HepG2 (cell line): ENCODE data around the gene NSMCE1. TPM values are rescaled to one million over a fixed set of nuclear protein-coding genes. Genes with fewer than 3 reads are reported as not detected.

Source experiments
- ATRX ChIP-seq: sonication (generic); formaldehyde crosslinking; IDR thresholded peaks from 2 replicates; pipeline ENCODE4 v1.4.0; 2020; ENCODE audit warnings: missing genetic modification reagents, borderline replicate concordance
- CBX5 ChIP-seq: sonication (generic); formaldehyde crosslinking; IDR thresholded peaks from 2 replicates; pipeline ENCODE4 v1.4.0; 2020; ENCODE audit warnings: missing genetic modification reagents, borderline replicate concordance
- ELF4 ChIP-seq: sonication (generic); formaldehyde crosslinking; IDR thresholded peaks from 2 replicates; pipeline ENCODE4 v1.5.0; 2020; ENCODE audit warnings: missing genetic modification reagents, mild to moderate bottlenecking, moderate library complexity, borderline replicate concordance
- FOXC1 ChIP-seq: sonication (generic); formaldehyde crosslinking; IDR thresholded peaks from 2 replicates; pipeline ENCODE4 v1.8.0; 2022; ENCODE audit warnings: mild to moderate bottlenecking, missing genetic modification reagents, borderline replicate concordance
- FOXP1 ChIP-seq, 2 experiments: fragments of 450-650 bp in 1 of 2; IDR thresholded peaks; 2 replicates each; pipeline ENCODE4 v1.6.1; 2017 to 2018; ENCODE audit warnings: antibody characterized with exemption in 1 of 2
- MAFF ChIP-seq: IDR thresholded peaks from 2 replicates; pipeline ENCODE4 v1.6.1; 2011; ENCODE audit warnings: low read depth, low read length, improper control_type of control experiment
- MAFG ChIP-seq: sonication (generic); formaldehyde crosslinking; IDR thresholded peaks from 2 replicates; pipeline ENCODE4 v1.5.1; 2020; ENCODE audit warnings: mild to moderate bottlenecking, missing genetic modification reagents
- PRMT3 ChIP-seq: sonication (generic); formaldehyde crosslinking; IDR thresholded peaks from 2 replicates; pipeline ENCODE4 v1.8.1; 2022; ENCODE audit warnings: low read depth, mild to moderate bottlenecking, moderate library complexity, missing genetic modification reagents, borderline replicate concordance
- RAD51 ChIP-seq: fragments of 450-650 bp; IDR thresholded peaks from 2 replicates; pipeline ENCODE4 v1.6.1; 2016; ENCODE audit warnings: borderline replicate concordance
- RFX1 ChIP-seq: fragments of 450-650 bp; IDR thresholded peaks from 2 replicates; pipeline ENCODE4 v1.6.1; 2017
- TBX2 ChIP-seq: sonication (generic); formaldehyde crosslinking; IDR thresholded peaks from 2 replicates; pipeline ENCODE4 v1.5.0; 2020; ENCODE audit warnings: missing genetic modification reagents, mild to moderate bottlenecking, borderline replicate concordance
- ZNF367 ChIP-seq: sonication (generic); formaldehyde crosslinking; IDR thresholded peaks from 2 replicates; pipeline ENCODE4 v1.4.0; 2020; ENCODE audit warnings: missing genetic modification reagents, borderline replicate concordance
- ZNF431 ChIP-seq: sonication (generic); formaldehyde crosslinking; IDR thresholded peaks from 2 replicates; pipeline ENCODE4 v1.9.0; 2022; ENCODE audit warnings: missing genetic modification reagents, low read depth, mild to moderate bottlenecking, borderline replicate concordance
- polyA plus RNA-seq, 8 experiments: library from polyadenylated mRNA; depleted of rRNA in 3 of 8; stranded (reverse) in 7 of 8; unstranded in 1 of 8; fragments of >200 nt; fragmentation: Illumina TruSeq in 4 of 8; extraction: Trizol in 4 of 8; gene quantifications; 2 replicates each; pipeline versions ENCODE4 v1.2.1 to v1.2.3, GENCODE V29; 2011 to 2016; ENCODE audit warnings: low read depth in 4 of 8, missing spikeins in 1 of 8, mixed read lengths in 1 of 8; ENCODE audit not compliant: insufficient read depth in 1 of 8
- total RNA-seq, 5 experiments: library from RNA; depleted of rRNA; stranded (reverse); fragments of >200 nt; fragmentation: Illumina TruSeq; extraction: Trizol; gene quantifications; 2 replicates each; pipeline ENCODE4 v1.2.3, GENCODE V29; 2016; ENCODE audit warnings: low read depth in 1 of 5
- TF ChIP-seq, protein P1 (sequence below): sonication (generic); formaldehyde crosslinking; IDR thresholded peaks from 2 replicates; pipeline ENCODE4 v1.5.0; 2020; ENCODE audit warnings: missing genetic modification reagents, mild to moderate bottlenecking, borderline replicate concordance
- TF ChIP-seq, protein P2 (sequence below), 2 experiments: sonication (generic) in 1 of 2; formaldehyde crosslinking in 1 of 2; IDR thresholded peaks; 2 replicates each; pipeline versions ENCODE4 v1.4.0 to v1.6.1; 2018 to 2020; ENCODE audit warnings: missing genetic modification reagents in 2 of 2, borderline replicate concordance in 1 of 2, low read depth in 1 of 2, mild to moderate bottlenecking in 1 of 2, missing biosample characterization in 1 of 2
- TF ChIP-seq, protein P3 (sequence below): sonication (generic); formaldehyde crosslinking; IDR thresholded peaks from 2 replicates; pipeline ENCODE4 v1.5.1; 2020; ENCODE audit warnings: mild to moderate bottlenecking, missing genetic modification reagents
- TF ChIP-seq, protein P4 (sequence below): sonication (generic); formaldehyde crosslinking; IDR thresholded peaks from 2 replicates; pipeline ENCODE4 v1.5.1; 2020; ENCODE audit warnings: missing genetic modification reagents, mild to moderate bottlenecking, borderline replicate concordance
- TF ChIP-seq, protein P5 (sequence below): sonication (generic); formaldehyde crosslinking; IDR thresholded peaks from 2 replicates; pipeline ENCODE4 v1.4.0; 2020; ENCODE audit warnings: mild to moderate bottlenecking, missing genetic modification reagents

Gene NSMCE1
- total and polyA plus RNA-seq, 2 of the 13 experiments (the other 11 are each of a cell fraction or from before 2014, with no cell fraction given), result 42.7 to 52.9 TPM

DNA sequence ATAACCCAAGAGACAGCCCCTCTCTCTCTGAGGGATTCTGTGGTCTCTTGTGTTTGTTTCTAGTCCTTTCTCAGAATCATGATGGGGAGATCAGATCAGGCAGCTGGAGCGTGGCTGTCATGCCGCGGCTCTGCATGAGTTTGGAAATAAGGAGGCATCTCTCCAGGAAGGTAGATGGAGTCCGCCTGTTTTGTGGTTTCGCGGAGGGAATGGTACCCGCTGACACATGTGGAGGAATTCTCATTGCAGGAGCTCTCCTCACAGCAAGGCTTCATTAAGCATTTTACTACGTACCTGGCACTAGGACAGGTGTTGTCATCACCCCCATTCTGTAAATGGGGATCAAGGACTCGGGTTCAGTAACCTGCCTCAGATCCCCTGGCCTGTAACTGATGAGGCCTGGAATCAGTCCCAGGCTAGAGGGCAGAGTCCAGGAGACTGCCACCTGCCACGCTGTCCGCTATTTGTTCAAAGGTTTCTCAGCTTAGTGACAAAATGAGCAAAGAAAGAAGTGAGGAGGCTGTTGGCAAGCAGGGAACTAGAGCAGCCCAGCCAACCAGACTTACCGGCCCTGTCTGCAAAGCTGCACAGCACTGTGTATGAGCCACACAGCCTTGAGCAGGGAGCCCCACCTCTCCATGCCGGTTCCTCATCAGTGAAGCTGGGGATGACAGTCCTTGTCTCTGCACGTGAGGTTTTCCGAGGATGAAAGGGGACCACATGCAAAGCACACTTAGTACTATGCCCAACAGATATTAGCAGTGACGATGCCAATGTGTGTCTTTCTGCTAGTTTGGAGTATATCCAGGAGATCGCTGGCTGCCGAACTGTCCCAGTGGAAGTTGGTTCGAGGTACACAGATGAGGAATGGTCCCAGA lies 54.2 kb downstream of the NSMCE1 start (continued):
- TF ChIP-seq, protein P1, sequence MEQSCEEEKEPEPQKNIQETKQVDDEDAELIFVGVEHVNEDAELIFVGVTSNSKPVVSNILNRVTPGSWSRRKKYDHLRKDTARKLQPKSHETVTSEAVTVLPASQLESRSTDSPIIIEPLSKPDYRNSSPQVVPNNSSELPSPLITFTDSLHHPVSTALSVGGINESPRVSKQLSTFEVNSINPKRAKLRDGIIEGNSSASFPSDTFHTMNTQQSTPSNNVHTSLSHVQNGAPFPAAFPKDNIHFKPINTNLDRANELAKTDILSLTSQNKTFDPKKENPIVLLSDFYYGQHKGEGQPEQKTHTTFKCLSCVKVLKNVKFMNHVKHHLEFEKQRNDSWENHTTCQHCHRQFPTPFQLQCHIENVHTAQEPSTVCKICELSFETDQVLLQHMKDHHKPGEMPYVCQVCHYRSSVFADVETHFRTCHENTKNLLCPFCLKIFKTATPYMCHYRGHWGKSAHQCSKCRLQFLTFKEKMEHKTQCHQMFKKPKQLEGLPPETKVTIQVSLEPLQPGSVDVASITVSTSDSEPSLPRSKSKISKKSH (CRISPR knock-in tag), result no peak
- TF ChIP-seq FOXC1 (CRISPR knock-in tag) (no peak), ZNF431 (CRISPR knock-in tag) (no peak), ATRX (CRISPR knock-in tag) (no peak), CBX5 (CRISPR knock-in tag) (no peak), MAFG (CRISPR knock-in tag) (no peak), TBX2 (CRISPR knock-in tag) (no peak), ELF4 (CRISPR knock-in tag) (no peak), ZNF367 (no peak), RFX1 (no peak), FOXP1 (IDR thresholded peaks at IDR 0.05) (no peak), FOXP1 (CRISPR knock-in tag; IDR thresholded peaks at IDR 0.05) (no peak), PRMT3 (CRISPR knock-in tag) (no peak), MAFF (no peak), RAD51 (no peak)
- TF ChIP-seq, protein P2, sequence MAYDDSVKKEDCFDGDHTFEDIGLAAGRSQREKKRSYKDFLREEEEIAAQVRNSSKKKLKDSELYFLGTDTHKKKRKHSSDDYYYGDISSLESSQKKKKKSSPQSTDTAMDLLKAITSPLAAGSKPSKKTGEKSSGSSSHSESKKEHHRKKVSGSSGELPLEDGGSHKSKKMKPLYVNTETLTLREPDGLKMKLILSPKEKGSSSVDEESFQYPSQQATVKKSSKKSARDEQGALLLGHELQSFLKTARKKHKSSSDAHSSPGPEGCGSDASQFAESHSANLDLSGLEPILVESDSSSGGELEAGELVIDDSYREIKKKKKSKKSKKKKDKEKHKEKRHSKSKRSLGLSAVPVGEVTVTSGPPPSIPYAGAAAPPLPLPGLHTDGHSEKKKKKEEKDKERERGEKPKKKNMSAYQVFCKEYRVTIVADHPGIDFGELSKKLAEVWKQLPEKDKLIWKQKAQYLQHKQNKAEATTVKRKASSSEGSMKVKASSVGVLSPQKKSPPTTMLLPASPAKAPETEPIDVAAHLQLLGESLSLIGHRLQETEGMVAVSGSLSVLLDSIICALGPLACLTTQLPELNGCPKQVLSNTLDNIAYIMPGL (CRISPR knock-in tag; IDR thresholded peaks at IDR 0.05; ENCODE audit: borderline replicate concordance in 1 of 2, low read depth in 1 of 2), result no peak
- TF ChIP-seq, protein P3, sequence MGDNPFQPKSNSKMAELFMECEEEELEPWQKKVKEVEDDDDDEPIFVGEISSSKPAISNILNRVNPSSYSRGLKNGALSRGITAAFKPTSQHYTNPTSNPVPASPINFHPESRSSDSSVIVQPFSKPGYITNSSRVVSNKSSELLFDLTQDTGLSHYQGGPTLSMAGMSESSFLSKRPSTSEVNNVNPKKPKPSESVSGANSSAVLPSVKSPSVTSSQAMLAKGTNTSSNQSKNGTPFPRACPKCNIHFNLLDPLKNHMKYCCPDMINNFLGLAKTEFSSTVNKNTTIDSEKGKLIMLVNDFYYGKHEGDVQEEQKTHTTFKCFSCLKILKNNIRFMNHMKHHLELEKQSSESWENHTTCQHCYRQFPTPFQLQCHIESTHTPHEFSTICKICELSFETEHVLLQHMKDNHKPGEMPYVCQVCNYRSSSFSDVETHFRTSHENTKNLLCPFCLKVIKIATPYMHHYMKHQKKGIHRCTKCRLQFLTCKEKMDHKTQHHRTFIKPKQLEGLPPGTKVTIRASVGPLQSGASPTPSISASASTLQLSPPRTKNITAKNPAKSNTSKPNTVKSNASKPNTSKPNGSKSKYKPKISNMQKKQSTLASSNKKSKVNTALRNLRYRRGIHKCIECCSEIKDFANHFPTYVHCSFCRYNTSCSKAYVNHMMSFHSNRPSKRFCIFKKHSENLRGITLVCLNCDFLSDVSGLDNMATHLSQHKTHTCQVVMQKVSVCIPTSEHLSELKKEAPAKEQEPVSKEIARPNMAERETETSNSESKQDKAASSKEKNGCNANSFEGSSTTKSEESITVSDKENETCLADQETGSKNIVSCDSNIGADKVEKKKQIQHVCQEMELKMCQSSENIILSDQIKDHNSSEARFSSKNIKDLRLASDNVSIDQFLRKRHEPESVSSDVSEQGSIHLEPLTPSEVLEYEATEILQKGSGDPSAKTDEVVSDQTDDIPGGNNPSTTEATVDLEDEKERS (CRISPR knock-in tag), result no peak
- TF ChIP-seq, protein P4, sequence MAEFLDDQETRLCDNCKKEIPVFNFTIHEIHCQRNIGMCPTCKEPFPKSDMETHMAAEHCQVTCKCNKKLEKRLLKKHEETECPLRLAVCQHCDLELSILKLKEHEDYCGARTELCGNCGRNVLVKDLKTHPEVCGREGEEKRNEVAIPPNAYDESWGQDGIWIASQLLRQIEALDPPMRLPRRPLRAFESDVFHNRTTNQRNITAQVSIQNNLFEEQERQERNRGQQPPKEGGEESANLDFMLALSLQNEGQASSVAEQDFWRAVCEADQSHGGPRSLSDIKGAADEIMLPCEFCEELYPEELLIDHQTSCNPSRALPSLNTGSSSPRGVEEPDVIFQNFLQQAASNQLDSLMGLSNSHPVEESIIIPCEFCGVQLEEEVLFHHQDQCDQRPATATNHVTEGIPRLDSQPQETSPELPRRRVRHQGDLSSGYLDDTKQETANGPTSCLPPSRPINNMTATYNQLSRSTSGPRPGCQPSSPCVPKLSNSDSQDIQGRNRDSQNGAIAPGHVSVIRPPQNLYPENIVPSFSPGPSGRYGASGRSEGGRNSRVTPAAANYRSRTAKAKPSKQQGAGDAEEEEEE (CRISPR knock-in tag), result no peak
- TF ChIP-seq, protein P5, sequence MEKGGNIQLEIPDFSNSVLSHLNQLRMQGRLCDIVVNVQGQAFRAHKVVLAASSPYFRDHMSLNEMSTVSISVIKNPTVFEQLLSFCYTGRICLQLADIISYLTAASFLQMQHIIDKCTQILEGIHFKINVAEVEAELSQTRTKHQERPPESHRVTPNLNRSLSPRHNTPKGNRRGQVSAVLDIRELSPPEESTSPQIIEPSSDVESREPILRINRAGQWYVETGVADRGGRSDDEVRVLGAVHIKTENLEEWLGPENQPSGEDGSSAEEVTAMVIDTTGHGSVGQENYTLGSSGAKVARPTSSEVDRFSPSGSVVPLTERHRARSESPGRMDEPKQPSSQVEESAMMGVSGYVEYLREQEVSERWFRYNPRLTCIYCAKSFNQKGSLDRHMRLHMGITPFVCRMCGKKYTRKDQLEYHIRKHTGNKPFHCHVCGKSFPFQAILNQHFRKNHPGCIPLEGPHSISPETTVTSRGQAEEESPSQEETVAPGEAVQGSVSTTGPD (CRISPR knock-in tag), result no peak
